ENCODE data around the gene PRSS38. TPM values are rescaled to one million over a fixed set of nuclear protein-coding genes. Genes with fewer than 3 reads are reported as not detected.

PRSS38 gene
- total RNA-seq, 1 experiment from 2014 or later, result not detected

DNA sequence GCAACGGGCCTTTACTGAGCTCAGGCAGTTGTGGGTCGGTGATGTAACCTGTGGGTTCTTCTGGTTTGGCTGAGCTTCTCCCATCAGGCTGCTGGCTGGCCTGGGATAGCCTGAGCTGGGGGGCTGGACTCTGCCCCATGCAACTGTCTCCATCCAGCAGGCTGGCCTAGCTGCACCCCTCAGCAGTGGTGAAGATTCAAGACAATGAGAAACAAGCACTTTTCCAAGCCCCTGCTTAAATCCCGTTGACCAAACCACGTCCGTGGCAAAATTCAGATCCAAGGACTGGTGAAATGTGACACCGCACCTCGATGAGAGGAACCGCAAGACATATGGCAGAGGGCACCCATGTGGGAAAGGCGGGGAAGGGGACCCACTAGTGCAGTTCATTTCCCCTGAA, 25.6 kb downstream of the PRSS38 start:
- no peak overlapping the region for H3K4me3 ChIP-seq (ENCODE audit: low read depth in 2 of 2, low read length in 2 of 2)
- in situ Hi-C loops (cut with HindIII; ENCODE audit: low pct_unique_long_range_greater_than_20kb, low sequenced_read_pairs), result no loop called here
- no peak for DNase-seq (ENCODE audit: low read depth, low spot score)
- H3K27me3 ChIP-seq (ENCODE audit: control insufficient read depth, insufficient read depth, low read length), result no peaks in the 10 kb centered on the region
- no TSS peak for BruUV-seq (replicated peaks)
- no peaks in the 10 kb centered on the region for H3K36me3 ChIP-seq (ENCODE audit: control insufficient read depth, insufficient read depth, low read length)
- ChIA-PET CTCF (no interaction called here), POLR2A (no interaction called here)
- no peak overlapping the region for H3K27ac ChIP-seq (ENCODE audit: low read length)
- ATAC-seq, result no peak
- intact Hi-C loops (cut with micrococcal nuclease; ENCODE audit: unreplicated experiment), result no loop called here
- TF ChIP-seq, protein P1, sequence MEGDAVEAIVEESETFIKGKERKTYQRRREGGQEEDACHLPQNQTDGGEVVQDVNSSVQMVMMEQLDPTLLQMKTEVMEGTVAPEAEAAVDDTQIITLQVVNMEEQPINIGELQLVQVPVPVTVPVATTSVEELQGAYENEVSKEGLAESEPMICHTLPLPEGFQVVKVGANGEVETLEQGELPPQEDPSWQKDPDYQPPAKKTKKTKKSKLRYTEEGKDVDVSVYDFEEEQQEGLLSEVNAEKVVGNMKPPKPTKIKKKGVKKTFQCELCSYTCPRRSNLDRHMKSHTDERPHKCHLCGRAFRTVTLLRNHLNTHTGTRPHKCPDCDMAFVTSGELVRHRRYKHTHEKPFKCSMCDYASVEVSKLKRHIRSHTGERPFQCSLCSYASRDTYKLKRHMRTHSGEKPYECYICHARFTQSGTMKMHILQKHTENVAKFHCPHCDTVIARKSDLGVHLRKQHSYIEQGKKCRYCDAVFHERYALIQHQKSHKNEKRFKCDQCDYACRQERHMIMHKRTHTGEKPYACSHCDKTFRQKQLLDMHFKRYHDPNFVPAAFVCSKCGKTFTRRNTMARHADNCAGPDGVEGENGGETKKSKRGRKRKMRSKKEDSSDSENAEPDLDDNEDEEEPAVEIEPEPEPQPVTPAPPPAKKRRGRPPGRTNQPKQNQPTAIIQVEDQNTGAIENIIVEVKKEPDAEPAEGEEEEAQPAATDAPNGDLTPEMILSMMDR (IDR thresholded peaks at IDR 0.05), result no peak
- TF ChIP-seq SIN3A (IDR thresholded peaks at IDR 0.05; ENCODE audit: borderline replicate concordance, insufficient read depth, low read depth, low read length), result no peak
- TF ChIP-seq, protein P2, sequence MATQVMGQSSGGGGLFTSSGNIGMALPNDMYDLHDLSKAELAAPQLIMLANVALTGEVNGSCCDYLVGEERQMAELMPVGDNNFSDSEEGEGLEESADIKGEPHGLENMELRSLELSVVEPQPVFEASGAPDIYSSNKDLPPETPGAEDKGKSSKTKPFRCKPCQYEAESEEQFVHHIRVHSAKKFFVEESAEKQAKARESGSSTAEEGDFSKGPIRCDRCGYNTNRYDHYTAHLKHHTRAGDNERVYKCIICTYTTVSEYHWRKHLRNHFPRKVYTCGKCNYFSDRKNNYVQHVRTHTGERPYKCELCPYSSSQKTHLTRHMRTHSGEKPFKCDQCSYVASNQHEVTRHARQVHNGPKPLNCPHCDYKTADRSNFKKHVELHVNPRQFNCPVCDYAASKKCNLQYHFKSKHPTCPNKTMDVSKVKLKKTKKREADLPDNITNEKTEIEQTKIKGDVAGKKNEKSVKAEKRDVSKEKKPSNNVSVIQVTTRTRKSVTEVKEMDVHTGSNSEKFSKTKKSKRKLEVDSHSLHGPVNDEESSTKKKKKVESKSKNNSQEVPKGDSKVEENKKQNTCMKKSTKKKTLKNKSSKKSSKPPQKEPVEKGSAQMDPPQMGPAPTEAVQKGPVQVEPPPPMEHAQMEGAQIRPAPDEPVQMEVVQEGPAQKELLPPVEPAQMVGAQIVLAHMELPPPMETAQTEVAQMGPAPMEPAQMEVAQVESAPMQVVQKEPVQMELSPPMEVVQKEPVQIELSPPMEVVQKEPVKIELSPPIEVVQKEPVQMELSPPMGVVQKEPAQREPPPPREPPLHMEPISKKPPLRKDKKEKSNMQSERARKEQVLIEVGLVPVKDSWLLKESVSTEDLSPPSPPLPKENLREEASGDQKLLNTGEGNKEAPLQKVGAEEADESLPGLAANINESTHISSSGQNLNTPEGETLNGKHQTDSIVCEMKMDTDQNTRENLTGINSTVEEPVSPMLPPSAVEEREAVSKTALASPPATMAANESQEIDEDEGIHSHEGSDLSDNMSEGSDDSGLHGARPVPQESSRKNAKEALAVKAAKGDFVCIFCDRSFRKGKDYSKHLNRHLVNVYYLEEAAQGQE (IDR thresholded peaks at IDR 0.05; ENCODE audit: insufficient read depth in 1 of 2, low read depth in 2 of 2, low read length in 1 of 2), result no peak
- TF ChIP-seq POLR2AphosphoS5 (IDR thresholded peaks at IDR 0.05; ENCODE audit: low read depth, low read length), result no peak
- no peak for TF ChIP-seq TCF7L2 (IDR thresholded peaks at IDR 0.05; ENCODE audit: low read depth, low read length)
- no peaks in the 10 kb centered on the region for H3K4me1 ChIP-seq (ENCODE audit: control insufficient read depth, insufficient read depth, low read length)
- no peaks in the 10 kb centered on the region for H3K9me3 ChIP-seq (ENCODE audit: control insufficient read depth, insufficient read depth, low read depth, low read length)

GRCh38 chr1:227844320-227845146, 29.1 kb downstream of the PRSS38 start:
- TF ChIP-seq, protein P1 (IDR thresholded peaks at IDR 0.05), result no peak
- TF ChIP-seq TCF7L2 (IDR thresholded peaks at IDR 0.05; ENCODE audit: low read depth, low read length) (no peak), SIN3A (IDR thresholded peaks at IDR 0.05; ENCODE audit: borderline replicate concordance, insufficient read depth, low read depth, low read length) (no peak), POLR2AphosphoS5 (IDR thresholded peaks at IDR 0.05; ENCODE audit: low read depth, low read length) (no peak)
- TF ChIP-seq, protein P2 (IDR thresholded peaks at IDR 0.05; ENCODE audit: insufficient read depth in 1 of 2, low read depth in 2 of 2, low read length in 1 of 2), result no peak
- Histone ChIP-seq H3K27me3 (ENCODE audit: control insufficient read depth, insufficient read depth, low read length) (no peaks in the 10 kb centered on the region), H3K4me1 (ENCODE audit: control insufficient read depth, insufficient read depth, low read length) (no peaks in the 10 kb centered on the region), H3K27ac (ENCODE audit: low read length) (no peak overlapping the region), H3K36me3 (ENCODE audit: control insufficient read depth, insufficient read depth, low read length) (no peaks in the 10 kb centered on the region), H3K4me3 (ENCODE audit: low read depth in 2 of 2, low read length in 2 of 2) (no peak overlapping the region), H3K9me3 (ENCODE audit: control insufficient read depth, insufficient read depth, low read depth, low read length) (no peaks in the 10 kb centered on the region)
- no peak for DNase-seq (ENCODE audit: low read depth, low spot score)
- CTCF ChIA-PET, result no interaction called here
- POLR2A ChIA-PET, result no interaction called here
- intact Hi-C loops (cut with micrococcal nuclease; ENCODE audit: unreplicated experiment) (no loop called here), in situ Hi-C loops (cut with HindIII; ENCODE audit: low pct_unique_long_range_greater_than_20kb, low sequenced_read_pairs) (no loop called here)
- no peak for ATAC-seq
- no TSS peak for BruUV-seq (replicated peaks)
